HepG2 (cell line): ENCODE results near the gene CCSER2. TPM values are rescaled to one million over a fixed set of nuclear protein-coding genes. Genes with fewer than 3 reads are reported as not detected.
A peak's percentile ranks its signal among the peaks of the same experiment; 100 is the strongest.

Source experiments
- ATAC-seq: fragments of 200-7000 bp; cut with Tn5 transposase; 3 replicates; pipeline ENCODE4 v1.9.1; 2020; ENCODE audit warnings: mild to moderate bottlenecking, moderate library complexity
- BruUV-seq: library from RNA; stranded (reverse); fragments of 400-500 nt; replicated peaks from 2 replicates; lab custom pipeline; 2021; lab: Mats Ljungman, UMichigan
- CTCF ChIA-PET: fragments of 300-600 bp; formaldehyde crosslinking; extraction: SDS; loops from one replicate; lab custom pipeline; 2021; ENCODE audit warnings: low total read pairs, inconsistent platforms, low intra/inter-chr PET ratio; lab: Yijun Ruan, JAX
- POLR2A ChIA-PET: fragments of 350-600 bp; sonication (Branson Sonifier 250); formaldehyde crosslinking; loops from one replicate; lab custom pipeline; 2020; ENCODE audit warnings: antibody characterized with exemption, inconsistent platforms; lab: Yijun Ruan, JAX
- DNase-seq: peaks from one replicate; pipeline ENCODE4 v3.0.0-alpha.2; 2015; ENCODE audit warnings: low spot score
- FAIRE-seq: peaks from 3 replicates; lab custom pipeline; 2011; peaks lifted over from hg19 to GRCh38; lab: Jason Lieb, UNC
- H2AFZ ChIP-seq: one replicate; pipeline ENCODE4 v1.6.1; 2011; ENCODE audit warnings: low read length, inconsistent platforms
- H3K27ac ChIP-seq: fragments of 300-600 bp; 3 replicates; pipeline ENCODE4 v1.8.0; 2011; ENCODE audit warnings: mixed run types, mild to moderate bottlenecking, mixed read lengths, low read length, inconsistent platforms; ENCODE audit not compliant: insufficient read depth; ENCODE audit errors: extremely low read length
- H3K27me3 ChIP-seq, 2 experiments: fragments of 200-600 bp in 1 of 2; 2 replicates in 1 of 2; 3 replicates in 1 of 2; pipeline versions ENCODE4 v1.6.0 to v1.8.0; 2011; ENCODE audit warnings: low read length in 2 of 2, mild to moderate bottlenecking in 2 of 2, moderate library complexity in 2 of 2, inconsistent platforms in 1 of 2; ENCODE audit not compliant: insufficient read depth in 2 of 2, control insufficient read depth in 1 of 2
- H3K36me3 ChIP-seq, 2 experiments: fragments of 200-600 bp in 1 of 2; replicated peaks in 1 of 2; 2 replicates in 1 of 2; 3 replicates in 1 of 2; pipeline versions ENCODE4 v1.5.1 to v1.8.0; 2011; ENCODE audit warnings: low read length in 2 of 2, inconsistent platforms in 1 of 2; ENCODE audit not compliant: insufficient read depth in 2 of 2, control insufficient read depth in 1 of 2
- H3K4me1 ChIP-seq: 2 replicates; pipeline ENCODE4 v1.5.1; 2012; ENCODE audit warnings: low read length, inconsistent platforms; ENCODE audit not compliant: insufficient read depth
- H3K4me2 ChIP-seq: 2 replicates; pipeline ENCODE4 v1.6.0; 2011; ENCODE audit warnings: low read depth, low read length, inconsistent platforms
- H3K4me3 ChIP-seq, 3 experiments: fragments of 200-600 bp in 1 of 3; sonication (generic), shearing (Covaris generic) in 1 of 3; replicated peaks in 1 of 3; 2 replicates each; pipeline ENCODE4 v1.5.1; 2011 to 2016; ENCODE audit warnings: low read length in 3 of 3, inconsistent platforms in 2 of 3, low read depth in 2 of 3, mild to moderate bottlenecking in 2 of 3, control low read depth in 1 of 3, mixed read lengths in 1 of 3; ENCODE audit not compliant: insufficient read depth in 1 of 3
- H3K79me2 ChIP-seq: one replicate; pipeline ENCODE4 v1.6.1; 2011; ENCODE audit warnings: low read length, inconsistent platforms; ENCODE audit not compliant: insufficient read depth
- H3K9ac ChIP-seq: 2 replicates; pipeline ENCODE4 v1.6.0; 2011; ENCODE audit warnings: mild to moderate bottlenecking, low read depth, low read length, inconsistent platforms; ENCODE audit not compliant: insufficient read depth
- H3K9me3 ChIP-seq: 2 replicates; pipeline ENCODE4 v1.5.1; 2012; ENCODE audit warnings: mild to moderate bottlenecking, low read length
- H4K20me1 ChIP-seq: 2 replicates; pipeline ENCODE4 v1.6.0; 2011; ENCODE audit warnings: inconsistent platforms, mild to moderate bottlenecking, low read length, moderate library complexity; ENCODE audit not compliant: insufficient read depth
- EEA1 ChIP-seq: sonication (generic); formaldehyde crosslinking; IDR thresholded peaks from 2 replicates; pipeline ENCODE4 v1.5.1; 2020; ENCODE audit warnings: mild to moderate bottlenecking, missing genetic modification reagents, borderline replicate concordance
- GATA4 ChIP-seq: sonication (generic); IDR thresholded peaks from 2 replicates; pipeline ENCODE4 v1.6.1; 2016; ENCODE audit warnings: antibody characterized with exemption, low read depth, borderline replicate concordance
- KDM3A ChIP-seq: IDR thresholded peaks from 2 replicates; pipeline ENCODE4 v1.6.1; 2018; ENCODE audit warnings: low read depth, missing compliant biosample characterization
- KLF16 ChIP-seq, 2 experiments: sonication (generic) in 1 of 2; formaldehyde crosslinking in 1 of 2; IDR thresholded peaks; 2 replicates each; pipeline versions ENCODE4 v1.6.1 to v1.8.0; 2016 to 2023; ENCODE audit warnings: missing genetic modification reagents in 2 of 2, missing compliant biosample characterization in 1 of 2
- LBX2 ChIP-seq: sonication (generic); formaldehyde crosslinking; IDR thresholded peaks from 2 replicates; pipeline ENCODE4 v1.5.0; 2020; ENCODE audit warnings: missing genetic modification reagents, mild to moderate bottlenecking, borderline replicate concordance
- NCOR1 ChIP-seq: fragments of 200-600 bp; sonication (generic); IDR thresholded peaks from 2 replicates; pipeline ENCODE4 v1.7.0; 2017; ENCODE audit warnings: antibody characterized with exemption, low read length, borderline replicate concordance
- PHF20 ChIP-seq: sonication (generic); formaldehyde crosslinking; IDR thresholded peaks from 2 replicates; pipeline ENCODE4 v1.5.0; 2020; ENCODE audit warnings: mild to moderate bottlenecking, missing genetic modification reagents
- SP5 ChIP-seq: IDR thresholded peaks from 2 replicates; pipeline ENCODE4 v1.6.1; 2016; ENCODE audit warnings: low read depth, borderline replicate concordance
- ZNF235 ChIP-seq: sonication (generic); formaldehyde crosslinking; IDR thresholded peaks from 2 replicates; pipeline ENCODE4 v1.8.1; 2023; ENCODE audit warnings: mild to moderate bottlenecking, missing genetic modification reagents, borderline replicate concordance
- ZNF354B ChIP-seq: sonication (generic); formaldehyde crosslinking; IDR thresholded peaks from 2 replicates; pipeline ENCODE4 v1.8.0; 2022; ENCODE audit warnings: mild to moderate bottlenecking, missing genetic modification reagents
- ZNF430 ChIP-seq: sonication (generic); formaldehyde crosslinking; IDR thresholded peaks from 2 replicates; pipeline ENCODE4 v1.9.0; 2021; ENCODE audit warnings: mild to moderate bottlenecking, missing genetic modification reagents
- ZNF496 ChIP-seq: sonication (generic); formaldehyde crosslinking; IDR thresholded peaks from 2 replicates; pipeline ENCODE4 v1.8.1; 2023; ENCODE audit warnings: mild to moderate bottlenecking, moderate library complexity, missing genetic modification reagents; ENCODE audit not compliant: insufficient replicate concordance
- ZNF570 ChIP-seq: sonication (generic); formaldehyde crosslinking; IDR thresholded peaks from 2 replicates; pipeline ENCODE4 v1.4.0; 2020; ENCODE audit warnings: mild to moderate bottlenecking, missing genetic modification reagents, borderline replicate concordance
- in situ Hi-C: cut with HindIII; loops from 2 replicates; pipeline ENCODE4 v1.10.0; 2017; ENCODE audit warnings: low pct_unique_long_range_greater_than_20kb; ENCODE audit not compliant: extremely low pct_ligation_motif_present
- intact Hi-C: fragments of 100-400 bp; cut with micrococcal nuclease; formaldehyde crosslinking; loops from one replicate; pipeline ENCODE4 v1.10.0; 2022; ENCODE audit not compliant: unreplicated experiment
- polyA plus RNA-seq, 8 experiments: library from polyadenylated mRNA; depleted of rRNA in 3 of 8; stranded (reverse) in 7 of 8; unstranded in 1 of 8; fragments of >200 nt; fragmentation: Illumina TruSeq in 4 of 8; extraction: Trizol in 4 of 8; gene quantifications; 2 replicates each; pipeline versions ENCODE4 v1.2.1 to v1.2.3, GENCODE V29; 2011 to 2016; ENCODE audit warnings: low read depth in 4 of 8, missing spikeins in 1 of 8, mixed read lengths in 1 of 8; ENCODE audit not compliant: insufficient read depth in 1 of 8
- total RNA-seq, 5 experiments: library from RNA; depleted of rRNA; stranded (reverse); fragments of >200 nt; fragmentation: Illumina TruSeq; extraction: Trizol; gene quantifications; 2 replicates each; pipeline ENCODE4 v1.2.3, GENCODE V29; 2016; ENCODE audit warnings: low read depth in 1 of 5
- TF ChIP-seq, protein P1 (sequence below): sonication (generic); formaldehyde crosslinking; IDR thresholded peaks from 2 replicates; pipeline ENCODE4 v1.4.0; 2020; ENCODE audit warnings: missing genetic modification reagents
- TF ChIP-seq, protein P2 (sequence below): sonication (generic); formaldehyde crosslinking; IDR thresholded peaks from 2 replicates; pipeline ENCODE4 v1.8.0; 2022; ENCODE audit warnings: missing genetic modification reagents, low read depth, mild to moderate bottlenecking, borderline replicate concordance

The CCSER2 gene
- total and polyA plus RNA-seq, 2 of the 13 experiments (the other 11 are each of a cell fraction or from before 2014, with no cell fraction given): 13.3 to 17.2 TPM

GRCh38 chr10:84523526-84523925 lies 195.1 kb downstream of the CCSER2 start (continued):
- TF ChIP-seq PHF20 (no peak), ZNF235 (no peak), ZNF430 (CRISPR knock-in tag) (no peak), KLF16 (CRISPR knock-in tag; IDR thresholded peaks at IDR 0.05) (no peak)
- TF ChIP-seq, all 625 proteins: peak for 64

GRCh38 chr10:84524435-84524834 lies 196.0 kb downstream of the CCSER2 start:
- H2AFZ ChIP-seq: no peak overlapping the region
- peaks cover 57% of the 10 kb centered on the region for H3K4me1 ChIP-seq
- no peaks in the 10 kb centered on the region for H4K20me1 ChIP-seq
- no peaks in the 10 kb centered on the region for H3K36me3 ChIP-seq
- H3K9ac ChIP-seq: no peak overlapping the region
- CTCF ChIA-PET: no interaction called here
- intact Hi-C loops: no loop called here
- ATAC-seq (no peak), FAIRE-seq (no peak), DNase-seq (no peak)
- H3K79me2 ChIP-seq: no peaks in the 10 kb centered on the region
- in situ Hi-C loops: loop anchor here (5.0 kb wide), 1 partner anchor 62 kb away; no protein-coding TSS in a partner anchor
- peak overlapping the region; percentile 23; the same call in 1 of the 2 replicates for H3K4me2 ChIP-seq
- BruUV-seq: no TSS peak
- peak overlapping the region; percentile 68 for H3K27ac ChIP-seq
- peaks cover 14% of the 10 kb centered on the region; the same call in 1 of the 2 replicates for H3K9me3 ChIP-seq
- H3K4me3 ChIP-seq: no peak overlapping the region
- no peaks in the 10 kb centered on the region for H3K27me3 ChIP-seq
- POLR2A ChIA-PET: interaction anchor here (0.9 to 2.2 kb wide), 2 partner anchors 13 to 26 kb away, joined by 3 to 7 read pairs; no protein-coding TSS in a partner anchor
- TF ChIP-seq, protein P1, sequence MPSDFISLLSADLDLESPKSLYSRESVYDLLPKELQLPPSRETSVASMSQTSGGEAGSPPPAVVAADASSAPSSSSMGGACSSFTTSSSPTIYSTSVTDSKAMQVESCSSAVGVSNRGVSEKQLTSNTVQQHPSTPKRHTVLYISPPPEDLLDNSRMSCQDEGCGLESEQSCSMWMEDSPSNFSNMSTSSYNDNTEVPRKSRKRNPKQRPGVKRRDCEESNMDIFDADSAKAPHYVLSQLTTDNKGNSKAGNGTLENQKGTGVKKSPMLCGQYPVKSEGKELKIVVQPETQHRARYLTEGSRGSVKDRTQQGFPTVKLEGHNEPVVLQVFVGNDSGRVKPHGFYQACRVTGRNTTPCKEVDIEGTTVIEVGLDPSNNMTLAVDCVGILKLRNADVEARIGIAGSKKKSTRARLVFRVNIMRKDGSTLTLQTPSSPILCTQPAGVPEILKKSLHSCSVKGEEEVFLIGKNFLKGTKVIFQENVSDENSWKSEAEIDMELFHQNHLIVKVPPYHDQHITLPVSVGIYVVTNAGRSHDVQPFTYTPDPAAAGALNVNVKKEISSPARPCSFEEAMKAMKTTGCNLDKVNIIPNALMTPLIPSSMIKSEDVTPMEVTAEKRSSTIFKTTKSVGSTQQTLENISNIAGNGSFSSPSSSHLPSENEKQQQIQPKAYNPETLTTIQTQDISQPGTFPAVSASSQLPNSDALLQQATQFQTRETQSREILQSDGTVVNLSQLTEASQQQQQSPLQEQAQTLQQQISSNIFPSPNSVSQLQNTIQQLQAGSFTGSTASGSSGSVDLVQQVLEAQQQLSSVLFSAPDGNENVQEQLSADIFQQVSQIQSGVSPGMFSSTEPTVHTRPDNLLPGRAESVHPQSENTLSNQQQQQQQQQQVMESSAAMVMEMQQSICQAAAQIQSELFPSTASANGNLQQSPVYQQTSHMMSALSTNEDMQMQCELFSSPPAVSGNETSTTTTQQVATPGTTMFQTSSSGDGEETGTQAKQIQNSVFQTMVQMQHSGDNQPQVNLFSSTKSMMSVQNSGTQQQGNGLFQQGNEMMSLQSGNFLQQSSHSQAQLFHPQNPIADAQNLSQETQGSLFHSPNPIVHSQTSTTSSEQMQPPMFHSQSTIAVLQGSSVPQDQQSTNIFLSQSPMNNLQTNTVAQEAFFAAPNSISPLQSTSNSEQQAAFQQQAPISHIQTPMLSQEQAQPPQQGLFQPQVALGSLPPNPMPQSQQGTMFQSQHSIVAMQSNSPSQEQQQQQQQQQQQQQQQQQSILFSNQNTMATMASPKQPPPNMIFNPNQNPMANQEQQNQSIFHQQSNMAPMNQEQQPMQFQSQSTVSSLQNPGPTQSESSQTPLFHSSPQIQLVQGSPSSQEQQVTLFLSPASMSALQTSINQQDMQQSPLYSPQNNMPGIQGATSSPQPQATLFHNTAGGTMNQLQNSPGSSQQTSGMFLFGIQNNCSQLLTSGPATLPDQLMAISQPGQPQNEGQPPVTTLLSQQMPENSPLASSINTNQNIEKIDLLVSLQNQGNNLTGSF (CRISPR knock-in tag): no peak
- TF ChIP-seq, protein P2, sequence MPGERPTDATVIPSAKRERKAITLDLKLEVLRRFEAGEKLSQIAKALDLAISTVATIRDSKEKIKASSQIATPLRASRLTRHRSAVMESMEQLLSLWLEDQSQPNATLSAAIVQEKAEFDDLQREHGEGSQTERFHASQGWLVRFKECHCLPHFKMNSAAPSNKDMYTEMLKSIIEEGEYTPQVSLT: no peak
- TF ChIP-seq ZNF570 (CRISPR knock-in tag) (no peak), ZNF496 (CRISPR knock-in tag) (no peak), GATA4 (no peak), SP5 (CRISPR knock-in tag) (0 out of 2 replicates have a peak, but pooled peaks have one; percentile 36), ZNF354B (no peak), EEA1 (CRISPR knock-in tag) (no peak), KDM3A (CRISPR knock-in tag) (no peak), NCOR1 (no peak), LBX2 (CRISPR knock-in tag) (no peak)
